Heart right ventricle (tissue), 16 donors: ENCODE results near the gene EYA4. TPM values are rescaled to one million over a fixed set of nuclear protein-coding genes. Genes with fewer than 3 reads are reported as not detected.

Source experiments
- ATAC-seq, 8 donors: fragments of 200-7000 bp; cut with Tn5 transposase; one replicate each; pipeline ENCODE4 v1.9.1; 2020; ENCODE audit warnings: mild to moderate bottlenecking in 8 of 8, moderate library complexity in 8 of 8, moderate number of reproducible peaks in 1 of 8
- DNase-seq, 2 donors: peaks; one replicate each; pipeline ENCODE4 v3.0.0-alpha.2; 2020
- H3K27ac ChIP-seq, 10 donors: fragments of 200-600 bp; sonication (generic) in 2 of 10; one replicate each; pipeline versions ENCODE4 v1.5.0 to v1.8.0; 2020 to 2022; ENCODE audit warnings: mild to moderate bottlenecking in 3 of 10
- H3K27me3 ChIP-seq, 7 donors: fragments of 200-600 bp; one replicate each; pipeline ENCODE4 v1.8.0; 2021 to 2022; ENCODE audit warnings: mild to moderate bottlenecking in 2 of 7
- H3K36me3 ChIP-seq, 9 donors: fragments of 200-600 bp; sonication (generic) in 1 of 9; one replicate each; pipeline versions ENCODE4 v1.5.0 to v1.8.0; 2020 to 2022; ENCODE audit warnings: mild to moderate bottlenecking in 2 of 9
- H3K4me1 ChIP-seq, 9 donors: fragments of 200-600 bp; sonication (generic) in 1 of 9; one replicate each; pipeline versions ENCODE4 v1.5.0 to v1.8.0; 2020 to 2022; ENCODE audit warnings: mild to moderate bottlenecking in 4 of 9
- H3K4me3 ChIP-seq, 10 donors: fragments of 200-600 bp; sonication (generic) in 2 of 10; one replicate each; pipeline versions ENCODE4 v1.5.0 to v1.8.0; 2020 to 2022; ENCODE audit warnings: mild to moderate bottlenecking in 7 of 10, moderate library complexity in 2 of 10
- H3K9me3 ChIP-seq, 11 donors: fragments of 200-600 bp in 10 of 11; sonication (generic) in 2 of 11; one replicate each; pipeline versions ENCODE4 v1.5.0 to v1.8.0; 2013 to 2022; ENCODE audit warnings: mild to moderate bottlenecking in 2 of 11, control low read depth in 1 of 11, moderate library complexity in 1 of 11
- WGBS, 2 donors: extraction: QIAGEN DNeasy Blood & Tissue Kit; methylation state at CpG; one replicate each; pipeline ENCODE4 v1.1.7; 2013; ENCODE audit warnings: inconsistent platforms in 1 of 2; 5-methylcytosine and 5-hydroxymethylcytosine counted together
- intact Hi-C, 10 donors: fragments of 100-400 bp; cut with DNase I; formaldehyde crosslinking; loops; one replicate each; pipeline versions ENCODE4 v1.11.1 to v1.14.2; 2022
- polyA plus RNA-seq, 2 donors: library from polyadenylated mRNA; stranded (reverse); fragments of 200-250 nt; gene quantifications; one replicate each; pipeline ENCODE4 v1.2.3, GENCODE V29; 2013
- total RNA-seq, 10 donors: library from RNA; stranded (reverse); fragmentation: NEBNext Ultra II Directional in 3 of 10; extraction: Animal tissue kit (Norgen Biotek cat#: 25700) in 3 of 10; gene quantifications; one replicate each; pipeline versions ENCODE4 v1.2.1 to v1.2.4, GENCODE V29; 2021 to 2023
- TF ChIP-seq, protein P1 (sequence below), 9 donors: fragments of 200-600 bp; sonication (generic) in 2 of 9; IDR thresholded peaks; one replicate each; pipeline versions ENCODE4 v1.5.0 to v1.8.0; 2021 to 2022; ENCODE audit warnings: antibody characterized with exemption in 9 of 9, mild to moderate bottlenecking in 5 of 9, moderate library complexity in 1 of 9
- donor health status: Arrhythmogenic right ventricular cardiomyopathy.
- donor health status: ischemic (EF 13 %, LVEDD 7.1; RV severe dilation, severe dysfunction).
- donor health status: healthy with polysubstance abuse.
- donor health status: DM: no; HTN: yes; CAD: no.
- donor health status: DM: no; HTN: no; CAD: no.
- donor health status: ischemic (EF 25% LVEDD 6.9; RV normal size, moderate dysfunction).
- donor health status: ischemic (EF 25% LVEDD 5.7; RV mildly dilated, moderate dysfunction).
- donor health status: healthy.
- donor health status: DM: yes; HTN: yes; CAD: no.
- donor health status: Ischemic cardiomyopathy.
- donor health status: ischemic (EF 35%, LVEDD 5.7; RV mildly dilated, moderate dysfunction).
- donor health status: nonischemic (EF 11% LVEDD 7.7; RV severe dilation, severe dysfunction).
- donor health status: DM: yes; HTN: yes; CAD: no.
- donor health status: PGD.
- donor health status: ischemic (EF 29% LVEDD 5.4; RV normal size, mild dysfunction).
- donor health status: nonischemic (EF 23%, LVEDD 6.1; RV moderate dilation, normal function).

Gene EYA4
- total and polyA plus RNA-seq, 12 donors, result 1.6 to 30.2 (median 17.9) TPM

DNA sequence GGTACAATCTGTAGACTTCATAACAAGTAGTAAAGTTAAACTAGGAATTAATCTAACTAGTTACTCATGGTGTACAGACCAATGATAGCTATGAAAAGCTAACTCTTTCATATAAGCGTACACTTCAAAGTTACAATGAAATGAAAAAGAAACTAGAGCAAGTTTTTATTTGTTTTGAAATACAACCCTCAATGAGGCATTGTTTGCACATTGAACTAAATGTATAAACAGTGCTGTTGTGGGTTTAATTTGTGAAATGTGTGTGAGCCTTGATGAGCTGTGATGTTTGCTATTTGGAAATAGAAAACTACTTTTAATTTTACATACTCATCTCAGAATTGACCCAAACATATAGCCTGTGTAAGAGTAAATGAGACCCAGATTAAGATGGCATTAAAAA, 11.1 kb upstream of the EYA4 start:
- intact Hi-C loops, result no loop called here
- H3K4me3 ChIP-seq, result no peak overlapping the region
- 45 to 88% methylated on average over 1 of the region's 1 CpG for WGBS, 2 donors
- no peak overlapping the region for H3K27ac ChIP-seq
- H3K36me3 ChIP-seq, result no peaks in the 10 kb centered on the region
- H3K9me3 ChIP-seq, result peaks cover 0 to 8% (median 0%) of the 10 kb centered on the region in 11 donors
- TF ChIP-seq, protein P1, sequence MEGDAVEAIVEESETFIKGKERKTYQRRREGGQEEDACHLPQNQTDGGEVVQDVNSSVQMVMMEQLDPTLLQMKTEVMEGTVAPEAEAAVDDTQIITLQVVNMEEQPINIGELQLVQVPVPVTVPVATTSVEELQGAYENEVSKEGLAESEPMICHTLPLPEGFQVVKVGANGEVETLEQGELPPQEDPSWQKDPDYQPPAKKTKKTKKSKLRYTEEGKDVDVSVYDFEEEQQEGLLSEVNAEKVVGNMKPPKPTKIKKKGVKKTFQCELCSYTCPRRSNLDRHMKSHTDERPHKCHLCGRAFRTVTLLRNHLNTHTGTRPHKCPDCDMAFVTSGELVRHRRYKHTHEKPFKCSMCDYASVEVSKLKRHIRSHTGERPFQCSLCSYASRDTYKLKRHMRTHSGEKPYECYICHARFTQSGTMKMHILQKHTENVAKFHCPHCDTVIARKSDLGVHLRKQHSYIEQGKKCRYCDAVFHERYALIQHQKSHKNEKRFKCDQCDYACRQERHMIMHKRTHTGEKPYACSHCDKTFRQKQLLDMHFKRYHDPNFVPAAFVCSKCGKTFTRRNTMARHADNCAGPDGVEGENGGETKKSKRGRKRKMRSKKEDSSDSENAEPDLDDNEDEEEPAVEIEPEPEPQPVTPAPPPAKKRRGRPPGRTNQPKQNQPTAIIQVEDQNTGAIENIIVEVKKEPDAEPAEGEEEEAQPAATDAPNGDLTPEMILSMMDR (IDR thresholded peaks at IDR 0.05), result no peak
- H3K27me3 ChIP-seq, result no peaks in the 10 kb centered on the region
- H3K4me1 ChIP-seq, result no peaks in the 10 kb centered on the region
- DNase-seq, result no peak
- ATAC-seq, result no peak

DNA sequence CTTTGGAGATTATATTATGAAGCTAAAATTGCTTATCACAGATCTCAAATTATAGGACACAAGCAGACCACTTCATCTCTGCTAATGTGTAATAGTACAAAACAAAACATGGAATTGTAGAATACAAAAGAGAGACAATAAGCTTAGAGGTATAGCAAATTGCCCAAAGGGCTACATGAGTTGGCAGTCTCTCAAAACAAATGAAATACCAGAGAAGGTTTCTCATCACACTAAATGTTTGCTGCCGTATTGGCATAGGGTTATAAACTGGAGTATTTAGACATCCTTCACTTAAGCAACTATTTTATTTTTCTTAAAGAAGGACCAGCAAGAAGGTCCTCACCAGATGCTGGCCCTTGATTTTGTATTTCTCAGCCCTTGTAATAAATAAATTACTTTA, 5.9 kb upstream of the EYA4 start:
- DNase-seq (no peak), ATAC-seq (no peak)
- H3K9me3 ChIP-seq, result peaks cover 0 to 8% (median 0%) of the 10 kb centered on the region in 11 donors
- no peak overlapping the region for H3K4me3 ChIP-seq
- 92% methylated on average over 1 of the region's 1 CpG for WGBS, 2 donors
- H3K27ac ChIP-seq, result no peak overlapping the region
- peaks cover 0 to 10% (median 4%) of the 10 kb centered on the region in 7 donors for H3K27me3 ChIP-seq
- intact Hi-C loops, result loop anchor here in 1 of 10 donors (5.0 kb wide), 1 partner anchor 272 kb away; no protein-coding TSS in a partner anchor
- H3K36me3 ChIP-seq, result no peaks in the 10 kb centered on the region
- peaks cover 0 to 4% (median 0%) of the 10 kb centered on the region in 9 donors for H3K4me1 ChIP-seq
- TF ChIP-seq, protein P1 (IDR thresholded peaks at IDR 0.05), result no peak

DNA sequence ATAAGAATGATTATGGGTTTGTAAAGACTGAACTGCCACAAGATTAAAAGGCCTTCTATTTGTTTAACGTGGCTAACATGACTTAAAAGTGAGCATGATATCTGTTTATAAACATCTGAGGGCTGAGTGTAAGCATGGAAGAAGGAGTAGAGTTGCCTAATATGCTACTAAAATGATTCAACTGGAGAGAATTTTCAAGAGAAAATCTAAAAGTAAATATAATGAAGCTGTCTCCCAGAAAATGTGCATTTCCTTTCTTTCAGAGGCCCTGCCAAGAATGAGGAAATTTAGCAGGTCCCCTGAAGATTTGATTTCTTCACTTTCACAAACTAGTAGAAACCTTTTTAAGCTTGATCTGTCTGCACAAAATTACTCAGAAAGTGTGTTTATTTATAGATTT, 4.2 kb upstream of the EYA4 start:
- WGBS, 2 donors, result 63 to 82% methylated on average over 1 of the region's 1 CpG
- no peak for DNase-seq
- H3K4me3 ChIP-seq, result no peak overlapping the region
- no peaks in the 10 kb centered on the region for H3K36me3 ChIP-seq
- H3K27me3 ChIP-seq, result peaks cover 0 to 27% (median 17%) of the 10 kb centered on the region in 7 donors
- intact Hi-C loops, result loop anchor here in 1 of 10 donors (5.0 kb wide), 1 partner anchor 270 kb away; no protein-coding TSS in a partner anchor
- peaks cover 0 to 8% (median 0%) of the 10 kb centered on the region in 11 donors for H3K9me3 ChIP-seq
- TF ChIP-seq, protein P1 (IDR thresholded peaks at IDR 0.05), result no peak
- peaks cover 0 to 9% (median 0%) of the 10 kb centered on the region in 9 donors for H3K4me1 ChIP-seq
- no peak for ATAC-seq
- no peak overlapping the region for H3K27ac ChIP-seq

DNA sequence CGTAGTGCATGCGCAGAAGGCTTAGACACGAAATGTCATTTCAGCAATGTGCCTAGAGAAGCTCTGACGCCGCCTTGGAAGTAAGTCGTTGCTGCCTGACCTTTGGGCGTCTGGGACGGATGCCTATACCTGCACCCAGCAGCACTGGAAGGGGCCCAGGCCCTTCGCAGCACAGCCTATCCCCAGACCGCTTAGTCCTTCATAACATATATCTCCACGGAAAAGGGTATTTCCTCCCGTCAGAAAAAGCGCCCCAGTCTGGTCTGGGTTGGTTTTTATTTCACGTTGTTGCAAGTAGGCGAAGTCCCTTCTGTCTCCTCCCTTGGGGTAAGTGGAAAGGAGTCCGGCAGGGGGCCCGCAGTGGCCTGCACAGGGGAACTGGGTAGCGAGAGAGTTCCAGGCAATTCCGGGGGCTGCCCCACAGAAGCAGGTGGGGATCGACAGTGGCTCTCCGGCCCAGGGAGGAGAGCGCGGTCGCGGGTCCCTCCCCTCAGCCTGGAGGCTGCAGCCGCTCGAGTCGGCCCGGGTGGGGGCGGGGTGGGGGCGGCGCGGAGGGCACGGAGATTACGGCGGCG, 559 bp upstream of the EYA4 start:
- H3K4me1 ChIP-seq, result peaks cover 0 to 19% (median 3%) of the 10 kb centered on the region in 9 donors
- peak overlapping the region; percentile 24 to 73 (median 62) for H3K4me3 ChIP-seq
- WGBS, 2 donors, result 8 to 11% methylated on average over 30 to 35 of the region's 37 CpGs
- intact Hi-C loops, result loop anchor here in 4 of 10 donors (5.0 to 10.0 kb wide), 5 partner anchors 108 to 276 kb away; no protein-coding TSS in a partner anchor
- peaks cover 0 to 59% (median 48%) of the 10 kb centered on the region in 7 donors for H3K27me3 ChIP-seq
- H3K9me3 ChIP-seq, result no peaks in the 10 kb centered on the region
- ATAC-seq (peak; percentile 60 to 87 (median 75)), DNase-seq (peak; percentile 25 to 34)
- TF ChIP-seq, protein P1 (IDR thresholded peaks at IDR 0.05), result peak in 3 of 9 donors; percentile 7 to 15 (median 8)
- H3K36me3 ChIP-seq, result no peaks in the 10 kb centered on the region
- H3K27ac ChIP-seq, result peak overlapping the region; percentile 66 to 93 (median 86)
